ENCODE data around the gene TNS2. TPM values are rescaled to one million over a fixed set of nuclear protein-coding genes. Genes with fewer than 3 reads are reported as not detected.
A peak's percentile ranks its signal among the peaks of the same experiment; 100 is the strongest.

The TNS2 gene
- total and polyA plus RNA-seq, 2 of the 13 experiments (the other 11 are each of a cell fraction or from before 2014, with no cell fraction given), result 8.9 to 20.4 TPM

DNA sequence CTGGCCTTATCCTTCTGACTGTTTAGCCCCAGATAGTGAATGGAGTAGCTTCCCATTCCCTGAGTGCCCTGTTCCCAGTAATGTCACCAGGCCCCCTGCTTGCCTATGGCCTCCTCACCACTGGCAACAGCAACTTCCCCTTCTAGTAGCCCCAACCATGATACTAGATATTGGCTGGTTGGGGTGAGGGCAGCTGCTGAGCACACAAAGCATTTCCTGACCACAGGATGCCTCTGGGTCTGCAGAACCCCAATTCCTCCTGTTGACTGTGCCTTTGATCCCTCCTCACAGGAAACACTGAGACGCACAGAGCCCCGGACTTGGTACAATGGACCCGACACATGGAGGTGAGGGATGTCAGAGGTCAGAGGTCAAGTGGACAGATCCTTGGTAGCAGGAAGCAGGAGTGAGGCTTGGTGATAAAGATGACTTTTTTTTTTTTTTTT lies 54.0 kb downstream of the TNS2 start (continued):
- TF ChIP-seq, protein P1, sequence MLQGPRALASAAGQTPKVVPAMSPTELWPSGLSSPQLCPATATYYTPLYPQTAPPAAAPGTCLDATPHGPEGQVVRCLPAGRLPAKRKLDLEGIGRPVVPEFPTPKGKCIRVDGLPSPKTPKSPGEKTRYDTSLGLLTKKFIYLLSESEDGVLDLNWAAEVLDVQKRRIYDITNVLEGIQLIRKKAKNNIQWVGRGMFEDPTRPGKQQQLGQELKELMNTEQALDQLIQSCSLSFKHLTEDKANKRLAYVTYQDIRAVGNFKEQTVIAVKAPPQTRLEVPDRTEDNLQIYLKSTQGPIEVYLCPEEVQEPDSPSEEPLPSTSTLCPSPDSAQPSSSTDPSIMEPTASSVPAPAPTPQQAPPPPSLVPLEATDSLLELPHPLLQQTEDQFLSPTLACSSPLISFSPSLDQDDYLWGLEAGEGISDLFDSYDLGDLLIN (CRISPR knock-in tag; IDR thresholded peaks at IDR 0.05; ENCODE audit: borderline replicate concordance), result peak; percentile 18; the same call in 1 of the 2 replicates
- TF ChIP-seq, protein P2, sequence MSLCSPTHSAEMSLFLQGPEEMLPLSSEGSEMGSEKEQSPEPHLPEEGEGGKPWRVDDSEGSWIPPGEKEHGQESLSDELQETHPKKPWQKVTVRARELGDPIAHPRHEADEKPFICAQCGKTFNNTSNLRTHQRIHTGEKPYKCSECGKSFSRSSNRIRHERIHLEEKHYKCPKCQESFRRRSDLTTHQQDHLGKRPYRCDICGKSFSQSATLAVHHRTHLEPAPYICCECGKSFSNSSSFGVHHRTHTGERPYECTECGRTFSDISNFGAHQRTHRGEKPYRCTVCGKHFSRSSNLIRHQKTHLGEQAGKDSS (CRISPR knock-in tag; IDR thresholded peaks at IDR 0.05; ENCODE audit: borderline replicate concordance, low read depth), result no peak
- TF ChIP-seq ZNF543 (CRISPR knock-in tag; IDR thresholded peaks at IDR 0.05) (no peak), ZNF616 (CRISPR knock-in tag; IDR thresholded peaks at IDR 0.05; ENCODE audit: low read depth) (no peak), NR1H2 (CRISPR knock-in tag; IDR thresholded peaks at IDR 0.05; ENCODE audit: borderline replicate concordance, low read depth) (no peak), XBP1 (CRISPR knock-in tag; IDR thresholded peaks at IDR 0.05) (no peak), ZNF878 (CRISPR knock-in tag; IDR thresholded peaks at IDR 0.05) (no peak), ZNF205 (CRISPR knock-in tag; IDR thresholded peaks at IDR 0.05) (no peak; the same call in 1 of the 2 replicates), ZKSCAN1 (IDR thresholded peaks at IDR 0.05; ENCODE audit: low read length) (no peak), NFE2L2 (IDR thresholded peaks at IDR 0.05; ENCODE audit: low read length) (no peak), ZNF274 (CRISPR knock-in tag; IDR thresholded peaks at IDR 0.05) (no peak), ETV5 (CRISPR knock-in tag; IDR thresholded peaks at IDR 0.05; ENCODE audit: borderline replicate concordance) (peak; percentile 95), SAP130 (CRISPR knock-in tag; IDR thresholded peaks at IDR 0.05; ENCODE audit: low read depth) (peak; percentile 61), FOXK2 (IDR thresholded peaks at IDR 0.05) (no peak), ZNF556 (CRISPR knock-in tag; IDR thresholded peaks at IDR 0.05; ENCODE audit: borderline replicate concordance) (no peak), ZNF230 (CRISPR knock-in tag; IDR thresholded peaks at IDR 0.05) (no peak), PAF1 (CRISPR knock-in tag; IDR thresholded peaks at IDR 0.05) (no peak), SAFB2 (CRISPR knock-in tag; IDR thresholded peaks at IDR 0.05; ENCODE audit: borderline replicate concordance, low read depth) (no peak), RAD51 (IDR thresholded peaks at IDR 0.05; ENCODE audit: borderline replicate concordance) (no peak), HNRNPLL (IDR thresholded peaks at IDR 0.05; ENCODE audit: low read depth, low read length, poor library complexity, severe bottlenecking) (no peak)
- TF ChIP-seq, protein P3, sequence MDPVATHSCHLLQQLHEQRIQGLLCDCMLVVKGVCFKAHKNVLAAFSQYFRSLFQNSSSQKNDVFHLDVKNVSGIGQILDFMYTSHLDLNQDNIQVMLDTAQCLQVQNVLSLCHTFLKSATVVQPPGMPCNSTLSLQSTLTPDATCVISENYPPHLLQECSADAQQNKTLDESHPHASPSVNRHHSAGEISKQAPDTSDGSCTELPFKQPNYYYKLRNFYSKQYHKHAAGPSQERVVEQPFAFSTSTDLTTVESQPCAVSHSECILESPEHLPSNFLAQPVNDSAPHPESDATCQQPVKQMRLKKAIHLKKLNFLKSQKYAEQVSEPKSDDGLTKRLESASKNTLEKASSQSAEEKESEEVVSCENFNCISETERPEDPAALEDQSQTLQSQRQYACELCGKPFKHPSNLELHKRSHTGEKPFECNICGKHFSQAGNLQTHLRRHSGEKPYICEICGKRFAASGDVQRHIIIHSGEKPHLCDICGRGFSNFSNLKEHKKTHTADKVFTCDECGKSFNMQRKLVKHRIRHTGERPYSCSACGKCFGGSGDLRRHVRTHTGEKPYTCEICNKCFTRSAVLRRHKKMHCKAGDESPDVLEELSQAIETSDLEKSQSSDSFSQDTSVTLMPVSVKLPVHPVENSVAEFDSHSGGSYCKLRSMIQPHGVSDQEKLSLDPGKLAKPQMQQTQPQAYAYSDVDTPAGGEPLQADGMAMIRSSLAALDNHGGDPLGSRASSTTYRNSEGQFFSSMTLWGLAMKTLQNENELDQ (CRISPR knock-in tag; IDR thresholded peaks at IDR 0.05; ENCODE audit: borderline replicate concordance), result no peak
- TF ChIP-seq, protein P4, sequence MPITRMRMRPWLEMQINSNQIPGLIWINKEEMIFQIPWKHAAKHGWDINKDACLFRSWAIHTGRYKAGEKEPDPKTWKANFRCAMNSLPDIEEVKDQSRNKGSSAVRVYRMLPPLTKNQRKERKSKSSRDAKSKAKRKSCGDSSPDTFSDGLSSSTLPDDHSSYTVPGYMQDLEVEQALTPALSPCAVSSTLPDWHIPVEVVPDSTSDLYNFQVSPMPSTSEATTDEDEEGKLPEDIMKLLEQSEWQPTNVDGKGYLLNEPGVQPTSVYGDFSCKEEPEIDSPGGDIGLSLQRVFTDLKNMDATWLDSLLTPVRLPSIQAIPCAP (CRISPR knock-in tag; IDR thresholded peaks at IDR 0.05; ENCODE audit: low read depth), result no peak
- TF ChIP-seq, protein P5, sequence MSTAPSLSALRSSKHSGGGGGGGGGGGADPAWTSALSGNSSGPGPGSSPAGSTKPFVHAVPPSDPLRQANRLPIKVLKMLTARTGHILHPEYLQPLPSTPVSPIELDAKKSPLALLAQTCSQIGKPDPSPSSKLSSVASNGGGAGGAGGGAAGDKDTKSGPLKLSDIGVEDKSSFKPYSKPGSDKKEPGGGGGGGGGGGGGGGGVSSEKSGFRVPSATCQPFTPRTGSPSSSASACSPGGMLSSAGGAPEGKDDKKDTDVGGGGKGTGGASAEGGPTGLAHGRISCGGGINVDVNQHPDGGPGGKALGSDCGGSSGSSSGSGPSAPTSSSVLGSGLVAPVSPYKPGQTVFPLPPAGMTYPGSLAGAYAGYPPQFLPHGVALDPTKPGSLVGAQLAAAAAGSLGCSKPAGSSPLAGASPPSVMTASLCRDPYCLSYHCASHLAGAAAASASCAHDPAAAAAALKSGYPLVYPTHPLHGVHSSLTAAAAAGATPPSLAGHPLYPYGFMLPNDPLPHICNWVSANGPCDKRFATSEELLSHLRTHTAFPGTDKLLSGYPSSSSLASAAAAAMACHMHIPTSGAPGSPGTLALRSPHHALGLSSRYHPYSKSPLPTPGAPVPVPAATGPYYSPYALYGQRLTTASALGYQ (CRISPR knock-in tag; IDR thresholded peaks at IDR 0.05), result no peak; the same call in none of the 2 replicates
- TF ChIP-seq, protein P6, sequence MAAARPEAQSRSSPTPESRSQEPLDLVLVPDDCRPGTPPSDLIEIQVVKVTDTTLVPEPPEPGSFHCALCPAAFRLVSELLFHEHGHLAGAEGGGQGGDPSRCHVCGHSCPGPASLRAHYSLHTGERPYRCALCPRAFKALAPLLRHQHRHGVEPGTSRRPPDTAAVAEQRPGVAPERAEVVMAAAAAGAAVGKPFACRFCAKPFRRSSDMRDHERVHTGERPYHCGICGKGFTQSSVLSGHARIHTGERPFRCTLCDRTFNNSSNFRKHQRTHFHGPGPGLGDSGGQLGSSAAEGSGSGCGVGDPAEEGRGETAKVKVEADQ (CRISPR knock-in tag; IDR thresholded peaks at IDR 0.05; ENCODE audit: borderline replicate concordance), result no peak

Measured in HepG2 (cell line).